ACC112 (cell line): ENCODE results near the gene TAOK3.
"Not testable (repeated sequence)": the region's sequence is repeated elsewhere in the genome, so short reads cannot be mapped to it uniquely, and the experiment has no call there.

Experiments
- H2AFZ ChIP-seq: fragments of 200-600 bp; sonication (generic); one replicate; pipeline ENCODE4 v1.6.0; 2017; ENCODE audit warnings: antibody characterized with exemption, low read length; ENCODE audit not compliant: unreplicated experiment
- H3K27ac ChIP-seq: fragments of 200-600 bp; sonication (generic); 2 replicates; pipeline ENCODE4 v1.5.1; 2014; ENCODE audit warnings: low read depth, mild to moderate bottlenecking, antibody characterized with exemption, low read length, moderate library complexity
- H3K27me3 ChIP-seq: fragments of 200-600 bp; sonication (generic); 2 replicates; pipeline ENCODE4 v1.6.1; 2014; ENCODE audit warnings: mild to moderate bottlenecking, antibody characterized with exemption, low read length, moderate library complexity, mixed read lengths; ENCODE audit not compliant: insufficient read depth
- H3K36me3 ChIP-seq: fragments of 200-600 bp; sonication (generic); 2 replicates; pipeline ENCODE4 v1.6.1; 2016; ENCODE audit warnings: mild to moderate bottlenecking, antibody characterized with exemption, low read length, moderate library complexity, mixed read lengths; ENCODE audit not compliant: insufficient read depth
- H3K4me1 ChIP-seq: fragments of 200-600 bp; sonication (generic); one replicate; pipeline ENCODE4 v1.6.1; 2016; ENCODE audit warnings: low read length, mixed read lengths; ENCODE audit not compliant: insufficient read depth, unreplicated experiment, control insufficient read depth
- H3K4me3 ChIP-seq: fragments of 200-600 bp; sonication (generic); 2 replicates; pipeline ENCODE4 v1.5.1; 2014; ENCODE audit warnings: mild to moderate bottlenecking, low read depth, low read length
- H3K79me2 ChIP-seq: fragments of 200-600 bp; sonication (generic); one replicate; pipeline ENCODE4 v1.6.0; 2016; ENCODE audit warnings: low read length; ENCODE audit not compliant: control insufficient read depth, unreplicated experiment, insufficient read depth

Gene TAOK3

GRCh38 chr12:118319627-118320026 is 53.1 kb downstream of the TAOK3 start:
- no peaks in the 10 kb centered on the region for H3K27me3 ChIP-seq
- no peak overlapping the region for H3K4me3 ChIP-seq
- H3K79me2 ChIP-seq, result no peaks in the 10 kb centered on the region
- no peak overlapping the region for H2AFZ ChIP-seq
- H3K27ac ChIP-seq, result no peak overlapping the region
- no peaks in the 10 kb centered on the region for H3K36me3 ChIP-seq
- peaks cover 22% of the 10 kb centered on the region for H3K4me1 ChIP-seq

- no peaks in the 10 kb centered on the region for H3K27me3 ChIP-seq
- H2AFZ ChIP-seq, result no peak overlapping the region
- no peaks in the 10 kb centered on the region for H3K36me3 ChIP-seq
- H3K4me1 ChIP-seq, result peaks cover 26% of the 10 kb centered on the region
- no peak overlapping the region for H3K27ac ChIP-seq
- H3K79me2 ChIP-seq, result peaks cover 3% of the 10 kb centered on the region
- H3K4me3 ChIP-seq, result no peak overlapping the region
Observed at GRCh38 chr12:118318744-118319143, 54.0 kb downstream of the TAOK3 start.

DNA sequence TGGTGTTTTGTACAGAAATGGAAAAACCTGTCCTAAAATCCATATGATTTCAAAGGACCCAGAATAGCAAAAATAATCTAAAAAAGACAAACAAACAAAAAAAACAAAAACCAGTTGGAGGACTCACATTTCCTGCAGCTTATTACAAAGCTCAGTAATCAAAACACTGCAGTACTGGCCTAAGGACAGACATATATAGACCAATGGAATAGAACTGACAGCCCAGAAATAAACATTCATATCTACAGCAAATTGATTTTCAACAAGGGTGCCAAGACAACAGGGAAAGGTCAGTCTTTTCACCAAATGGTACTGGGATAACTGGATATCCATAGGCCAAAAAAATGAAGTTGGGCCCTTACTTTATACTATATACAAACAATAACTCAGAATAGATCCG is 55.0 kb downstream of the TAOK3 start:
- Histone ChIP-seq H3K4me3 (no peak overlapping the region), H3K79me2 (peaks cover 5% of the 10 kb centered on the region), H3K27me3 (no peaks in the 10 kb centered on the region), H3K4me1 (peaks cover 28% of the 10 kb centered on the region), H2AFZ (no peak overlapping the region), H3K27ac (no peak overlapping the region), H3K36me3 (no peaks in the 10 kb centered on the region)

- Histone ChIP-seq H3K36me3 (no peaks in the 10 kb centered on the region), H3K27ac (0 out of 2 replicates have a peak overlapping the region, but pooled peaks have one; percentile 13), H2AFZ (no peak overlapping the region), H3K79me2 (peaks cover 5% of the 10 kb centered on the region), H3K27me3 (no peaks in the 10 kb centered on the region), H3K4me3 (no peak overlapping the region), H3K4me1 (peaks cover 39% of the 10 kb centered on the region)
Observed at GRCh38 chr12:118315821-118316220, 56.9 kb downstream of the TAOK3 start.

DNA sequence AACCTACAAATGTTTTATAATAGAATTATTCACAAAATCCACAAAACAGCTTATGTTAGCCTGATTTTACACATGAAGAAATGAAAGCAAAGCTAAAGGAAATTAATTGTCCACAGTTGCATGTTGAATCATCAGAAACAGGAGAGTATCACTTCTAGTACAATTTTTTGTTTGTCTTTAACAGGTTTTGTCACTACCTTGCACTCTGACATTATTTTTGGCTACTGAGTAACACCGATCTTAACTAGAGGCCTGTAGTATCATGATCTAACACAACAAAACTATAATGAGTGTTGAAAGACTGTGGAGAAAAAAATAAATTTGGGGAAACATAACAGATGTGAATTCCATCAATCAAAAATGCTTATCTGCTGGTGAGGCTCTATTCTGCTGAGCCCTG is 60.1 kb downstream of the TAOK3 start:
- Histone ChIP-seq H3K79me2 (peaks cover 8% of the 10 kb centered on the region), H3K27me3 (no peaks in the 10 kb centered on the region), H2AFZ (no peak overlapping the region), H3K36me3 (no peaks in the 10 kb centered on the region), H3K4me3 (no peak overlapping the region), H3K27ac (no peak overlapping the region), H3K4me1 (peaks cover 50% of the 10 kb centered on the region)

- Histone ChIP-seq H2AFZ (no peak overlapping the region), H3K4me3 (no peak overlapping the region), H3K27ac (no peak overlapping the region), H3K79me2 (peaks cover 8% of the 10 kb centered on the region), H3K27me3 (no peaks in the 10 kb centered on the region), H3K36me3 (no peaks in the 10 kb centered on the region), H3K4me1 (peaks cover 52% of the 10 kb centered on the region)
Observed at GRCh38 chr12:118311666-118312065, 61.0 kb downstream of the TAOK3 start.

DNA sequence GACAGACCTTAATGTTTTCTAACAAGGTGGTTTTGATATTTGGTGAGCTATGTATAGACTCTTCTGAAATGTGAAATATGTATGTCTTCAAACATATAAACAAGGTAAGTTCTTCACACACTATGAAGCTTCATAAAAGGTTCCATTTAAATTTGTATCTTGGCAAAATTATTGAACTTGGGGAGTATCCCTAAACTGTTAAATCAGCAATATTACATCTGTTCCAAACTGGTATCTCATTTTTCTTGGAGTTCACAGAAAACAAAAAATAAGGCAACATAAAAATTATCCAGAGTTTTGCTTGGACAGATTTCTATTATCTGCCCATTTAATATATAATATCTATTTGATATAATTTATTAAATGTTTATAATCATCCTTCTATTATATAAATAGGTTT is 62.4 kb downstream of the TAOK3 start:
- Histone ChIP-seq H2AFZ (no peak overlapping the region), H3K4me3 (no peak overlapping the region), H3K27me3 (no peaks in the 10 kb centered on the region), H3K36me3 (no peaks in the 10 kb centered on the region), H3K79me2 (peaks cover 8% of the 10 kb centered on the region), H3K27ac (no peak overlapping the region), H3K4me1 (peaks cover 46% of the 10 kb centered on the region)

GRCh38 chr12:118308006-118308405 is 64.7 kb downstream of the TAOK3 start:
- H3K4me1 ChIP-seq, result peaks cover 39% of the 10 kb centered on the region
- H3K79me2 ChIP-seq, H2AFZ ChIP-seq, H3K36me3 ChIP-seq, H3K27me3 ChIP-seq: not testable (repeated sequence)
- 0 out of 2 replicates have a peak overlapping the region, but pooled peaks have one; percentile 74 for H3K4me3 ChIP-seq
- H3K27ac ChIP-seq, result peak overlapping the region; percentile 97

- Histone ChIP-seq H3K27me3 (no peaks in the 10 kb centered on the region), H2AFZ (no peak overlapping the region)
Observed at GRCh38 chr12:118307069-118307954, 65.4 kb downstream of the TAOK3 start.

DNA sequence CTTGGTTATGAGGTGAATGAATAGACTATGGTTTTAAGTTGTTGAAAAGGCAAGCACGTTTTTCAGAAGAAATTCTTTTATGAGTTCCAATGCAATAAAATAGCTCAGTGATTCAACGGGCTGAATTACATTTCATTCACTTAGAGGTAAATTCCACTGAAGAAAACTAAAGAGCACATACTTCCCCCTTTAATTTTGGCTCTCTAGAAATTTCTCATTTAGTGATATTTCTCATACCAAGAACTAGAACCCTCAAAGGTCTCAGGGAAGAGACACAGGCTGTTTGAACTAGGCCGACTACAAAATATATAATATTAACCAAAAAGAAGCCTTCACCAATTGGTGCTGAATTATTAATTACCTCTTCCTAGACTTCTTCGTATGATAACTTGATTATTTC is 68.6 kb downstream of the TAOK3 start:
- H3K4me3 ChIP-seq, result no peak overlapping the region
- H3K79me2 ChIP-seq, result peaks cover 3% of the 10 kb centered on the region
- H3K4me1 ChIP-seq, result peaks cover 34% of the 10 kb centered on the region
- no peaks in the 10 kb centered on the region for H3K36me3 ChIP-seq
- no peak overlapping the region for H3K27ac ChIP-seq
- H2AFZ ChIP-seq, result no peak overlapping the region
- no peaks in the 10 kb centered on the region for H3K27me3 ChIP-seq

More at GRCh38 chr12:118307069-118307954, 65.4 kb downstream of the TAOK3 start:
- Histone ChIP-seq H3K79me2 (peaks cover 3% of the 10 kb centered on the region), H3K4me1 (peaks cover 40% of the 10 kb centered on the region), H3K27ac (peak overlapping the region; percentile 97), H3K36me3 (no peaks in the 10 kb centered on the region), H3K4me3 (peak overlapping the region; percentile 74)

DNA sequence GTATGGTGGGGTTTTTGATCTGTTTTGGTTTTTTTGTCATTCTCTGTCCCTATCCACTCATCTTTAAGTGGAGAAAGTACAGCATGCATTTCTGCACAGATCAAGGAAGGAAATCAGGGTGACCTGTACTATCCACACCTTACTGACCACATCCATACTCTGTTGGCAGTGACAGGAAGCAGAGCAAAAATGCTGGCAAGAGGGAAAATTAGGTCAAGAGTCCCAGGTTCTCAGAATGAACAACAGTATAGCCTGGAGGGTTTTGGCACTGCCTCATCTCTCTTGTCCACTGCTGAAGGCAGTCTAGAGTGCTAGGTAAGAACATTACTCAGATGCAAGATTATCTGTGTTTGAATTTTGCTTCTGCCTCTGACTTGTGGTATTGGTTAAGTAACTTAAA is 70.7 kb downstream of the TAOK3 start:
- Histone ChIP-seq H3K79me2 (peaks cover 3% of the 10 kb centered on the region), H3K4me3 (no peak overlapping the region), H3K27me3 (no peaks in the 10 kb centered on the region), H3K27ac (no peak overlapping the region), H3K36me3 (no peaks in the 10 kb centered on the region), H3K4me1 (peaks cover 23% of the 10 kb centered on the region), H2AFZ (no peak overlapping the region)
